ENCODE data around the gene MED22. TPM values are rescaled to one million over a fixed set of nuclear protein-coding genes. Genes with fewer than 3 reads are reported as not detected.

Gene MED22

GRCh38 chr9:133290751-133291302, 57.1 kb downstream of the MED22 start:
- Histone ChIP-seq H2BK120ac (ENCODE audit: low read depth, low read length) (no peak overlapping the region), H2AK5ac (ENCODE audit: low read length, severe bottlenecking) (no peak overlapping the region), H3K9ac (ENCODE audit: low read length) (no peak overlapping the region), H3K14ac (ENCODE audit: low read length in 2 of 2) (no peak overlapping the region), H2BK12ac (ENCODE audit: low read length in 2 of 2) (no peak overlapping the region), H2BK5ac (ENCODE audit: low read depth, low read length, poor library complexity, severe bottlenecking) (no peak overlapping the region), H3K4me3 (ENCODE audit: insufficient read depth in 1 of 2, low read depth in 1 of 2, low read length in 2 of 2) (no peak overlapping the region), H3K36me3 (ENCODE audit: control insufficient read depth in 1 of 2, insufficient read depth in 2 of 2, low read depth in 1 of 2, low read length in 2 of 2) (no peaks in the 10 kb centered on the region), H2BK15ac (ENCODE audit: low read depth, poor library complexity, severe bottlenecking) (no peak overlapping the region), H4K91ac (ENCODE audit: low read length) (no peak overlapping the region), H3K4ac (ENCODE audit: low read depth in 1 of 2, low read length in 2 of 2) (no peak overlapping the region), H3K23ac (ENCODE audit: low read length in 2 of 2) (no peak overlapping the region), H3K4me2 (ENCODE audit: low read length, poor library complexity, severe bottlenecking) (no peak overlapping the region), H2AFZ (ENCODE audit: low read depth, low read length) (no peak overlapping the region), H3K27me3 (ENCODE audit: control insufficient read depth in 1 of 2, insufficient read depth in 1 of 2, low read length in 2 of 2) (peaks cover 0 to 11% of the 10 kb centered on the region in 2 experiments), H3K27ac (ENCODE audit: low read length, poor library complexity, severe bottlenecking) (no peak overlapping the region), H4K8ac (ENCODE audit: low read length) (no peak overlapping the region), H3K9me3 (ENCODE audit: control insufficient read depth, low read length) (peaks cover 41% of the 10 kb centered on the region), H3K4me1 (ENCODE audit: control insufficient read depth, insufficient read depth, low read depth, low read length) (no peaks in the 10 kb centered on the region), H3K18ac (ENCODE audit: low read depth in 1 of 2, low read length in 2 of 2) (no peak overlapping the region), H3K79me1 (replicated peaks; ENCODE audit: low read length, poor library complexity, severe bottlenecking) (no peaks in the 10 kb centered on the region)
- 100% methylated on average over 1 of the region's 2 CpGs for WGBS
- no peak for DNase-seq

Small RNA genes within 50 kb of the gene (small RNA-seq; reads per million reads assigned to genes)
- not detected for gene RF00019 (ENCODE audit: low read depth)
- gene SNORD24 (ENCODE audit: low read depth): not detected
- gene SNORD36A (ENCODE audit: low read depth): not detected
- gene SNORD36B (ENCODE audit: low read depth): not detected
- gene SNORD36C (ENCODE audit: low read depth): not detected

All from mesenchymal stem cell (in vitro differentiated cells and primary cell).